ENCODE results near the gene IFI27L2. TPM values are rescaled to one million over a fixed set of nuclear protein-coding genes. Genes with fewer than 3 reads are reported as not detected.

Gene IFI27L2
- total RNA-seq, 2 experiments from 2014 or later = 76.4 to 77.9 TPM

Other genes starting within 250 kb of the IFI27L2 start
- not detected for gene FAM181A, start 202.3 kb downstream of the IFI27L2 start, total RNA-seq
- 10 to 100 TPM; 21.3 to 24.0 TPM for gene ASB2, start 153.0 kb downstream of the IFI27L2 start, total RNA-seq
- gene CCDC197, start 132.3 kb downstream of the IFI27L2 start, total RNA-seq = under 1 TPM in 1 of 2 experiments, not detected in 1; 0.25 TPM
- gene OTUB2, start 103.3 kb downstream of the IFI27L2 start, total RNA-seq = under 1 TPM; 0.47 to 0.60 TPM
- 100 to 1,000 TPM; 232 to 237 TPM for gene DDX24, start 48.4 kb downstream of the IFI27L2 start, total RNA-seq
- gene IFI27L1, start 48.3 kb downstream of the IFI27L2 start, total RNA-seq = 10 to 100 TPM; 36.1 to 39.8 TPM
- 100 to 1,000 TPM; 237 to 274 TPM for gene IFI27, start 18.9 kb downstream of the IFI27L2 start, total RNA-seq
- gene PPP4R4, start 44.7 kb upstream of the IFI27L2 start, total RNA-seq = under 1 TPM; 0.47 to 0.57 TPM
- not detected for gene SERPINA10, start 163.7 kb upstream of the IFI27L2 start, total RNA-seq
- not detected for gene SERPINA6, start 193.7 kb upstream of the IFI27L2 start, total RNA-seq
- gene SERPINA2, start 237.1 kb upstream of the IFI27L2 start, total RNA-seq = not detected

Data from activated naive CD8-positive, alpha-beta T cell treated with anti-CD3 and anti-CD28 coated beads, Interleukin-2, amount 10 ng/mL, durations not matched to agents 7 days and 5 days (primary cell).